Activated B cell treated with CpG ODN at 0.5 μM for 24 hours (primary cell): ENCODE results near the gene CD48. TPM values are rescaled to one million over a fixed set of nuclear protein-coding genes. Genes with fewer than 3 reads are reported as not detected.
A peak's percentile ranks its signal among the peaks of the same experiment; 100 is the strongest.

Source experiments
- ATAC-seq: fragments of 200-7000 bp; cut with Tn5 transposase; one replicate; pipeline ENCODE4 v1.10.0; 2021; ENCODE audit warnings: low read depth, mild to moderate bottlenecking, moderate library complexity
- CTCF ChIA-PET: fragments of 350-600 bp; sonication (Branson Sonifier 250); formaldehyde crosslinking; loops from one replicate; lab custom pipeline; 2021; ENCODE audit warnings: antibody characterized with exemption; lab: Charles Lee
- POLR2A ChIA-PET: fragments of 350-600 bp; sonication (Branson Sonifier 250); formaldehyde crosslinking; loops from one replicate; lab custom pipeline; 2021; ENCODE audit warnings: antibody characterized with exemption; lab: Charles Lee
- DNase-seq: peaks from one replicate; pipeline ENCODE4 v3.0.0; 2022
- H3K27ac Mint-ChIP-seq: one replicate; pipeline ENCODE4 v1.8.0; 2020; ENCODE audit warnings: mixed read lengths
- H3K27me3 Mint-ChIP-seq: one replicate; pipeline ENCODE4 v1.8.0; 2021; ENCODE audit warnings: mixed read lengths
- H3K36me3 Mint-ChIP-seq: one replicate; pipeline ENCODE4 v1.8.0; 2021; ENCODE audit warnings: low read depth, mixed read lengths
- H3K4me1 Mint-ChIP-seq: one replicate; pipeline ENCODE4 v1.8.0; 2021; ENCODE audit warnings: mixed read lengths
- H3K4me3 Mint-ChIP-seq: one replicate; pipeline ENCODE4 v1.8.0; 2020; ENCODE audit warnings: mild to moderate bottlenecking, mixed read lengths
- H3K9me3 Mint-ChIP-seq: one replicate; pipeline ENCODE4 v1.8.0; 2020; ENCODE audit warnings: mixed read lengths
- intact Hi-C: fragments of 100-400 bp; cut with micrococcal nuclease; formaldehyde crosslinking; loops from one replicate; pipeline ENCODE4 v1.15.1; 2024
- total RNA-seq: library from RNA; stranded (reverse); gene quantifications from 2 replicates; pipeline ENCODE4 v1.2.3, GENCODE V29; 2022
- TF ChIP-seq, protein P1 (sequence below): fragments of 200-600 bp; IDR thresholded peaks from one replicate; pipeline ENCODE4 v1.8.0; 2022; ENCODE audit warnings: antibody characterized with exemption, mild to moderate bottlenecking

The CD48 gene
- total RNA-seq, 1 donor from 2014 or later, result 200 TPM

DNA sequence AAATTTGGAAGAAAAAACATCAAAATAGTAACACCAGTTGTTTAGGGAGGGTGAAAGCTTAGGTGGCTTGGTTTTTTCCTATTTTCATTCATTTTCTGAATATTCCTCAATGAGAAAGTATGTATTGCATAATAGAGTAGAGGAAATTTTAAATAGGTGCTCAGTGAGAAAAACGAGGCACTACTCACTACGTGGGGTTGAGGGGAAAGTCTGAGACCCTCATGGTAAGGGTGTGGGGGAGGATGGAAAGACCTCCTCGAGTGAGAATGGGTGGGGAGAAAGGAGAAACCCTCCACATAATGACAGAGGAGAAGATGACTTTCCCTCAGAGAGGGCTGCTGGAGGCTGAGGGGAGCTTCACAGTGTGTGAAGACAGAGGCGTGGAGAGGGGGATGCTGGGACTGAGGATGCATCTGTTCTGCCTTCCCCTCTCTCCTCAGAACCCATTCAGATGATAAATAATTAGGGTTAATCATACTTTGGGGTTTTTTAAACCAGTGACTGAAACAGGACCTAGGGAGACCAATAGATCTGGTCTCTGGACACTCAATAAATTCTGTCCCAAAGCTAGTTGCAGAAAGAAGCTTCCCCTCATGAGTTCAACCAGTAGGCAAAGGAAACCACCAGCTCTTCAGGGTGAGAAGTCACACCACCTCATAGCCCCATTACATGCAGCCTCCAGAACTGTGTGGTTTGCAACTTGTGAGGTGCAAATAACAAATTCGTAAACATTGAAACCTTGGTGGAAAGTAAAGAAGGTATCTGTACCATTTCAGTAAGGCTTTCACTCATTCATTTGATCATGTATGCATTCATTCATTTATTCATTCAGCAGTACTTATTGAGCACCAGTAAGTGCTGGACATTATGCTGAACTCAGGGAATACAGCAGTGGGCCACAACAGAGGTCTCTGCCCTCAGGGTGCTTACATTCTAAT, 44.6 kb upstream of the CD48 start:
- no peak overlapping the region for H3K4me3 Mint-ChIP-seq
- H3K36me3 Mint-ChIP-seq, result peaks cover 31% of the 10 kb centered on the region
- POLR2A ChIA-PET, result interaction anchor here (0.7 to 1.2 kb wide), 3 partner anchors 17 to 44 kb away, joined by 3 to 4 read pairs (median 3); partner anchors contain the start of genes CD48 and SLAMF7
- no peaks in the 10 kb centered on the region for H3K9me3 Mint-ChIP-seq
- peaks cover 25% of the 10 kb centered on the region for H3K4me1 Mint-ChIP-seq
- ATAC-seq, result peak; percentile 15
- H3K27me3 Mint-ChIP-seq, result no peaks in the 10 kb centered on the region
- peak overlapping the region; percentile 55 for H3K27ac Mint-ChIP-seq
- intact Hi-C loops, result no loop called here
- TF ChIP-seq, protein P1, sequence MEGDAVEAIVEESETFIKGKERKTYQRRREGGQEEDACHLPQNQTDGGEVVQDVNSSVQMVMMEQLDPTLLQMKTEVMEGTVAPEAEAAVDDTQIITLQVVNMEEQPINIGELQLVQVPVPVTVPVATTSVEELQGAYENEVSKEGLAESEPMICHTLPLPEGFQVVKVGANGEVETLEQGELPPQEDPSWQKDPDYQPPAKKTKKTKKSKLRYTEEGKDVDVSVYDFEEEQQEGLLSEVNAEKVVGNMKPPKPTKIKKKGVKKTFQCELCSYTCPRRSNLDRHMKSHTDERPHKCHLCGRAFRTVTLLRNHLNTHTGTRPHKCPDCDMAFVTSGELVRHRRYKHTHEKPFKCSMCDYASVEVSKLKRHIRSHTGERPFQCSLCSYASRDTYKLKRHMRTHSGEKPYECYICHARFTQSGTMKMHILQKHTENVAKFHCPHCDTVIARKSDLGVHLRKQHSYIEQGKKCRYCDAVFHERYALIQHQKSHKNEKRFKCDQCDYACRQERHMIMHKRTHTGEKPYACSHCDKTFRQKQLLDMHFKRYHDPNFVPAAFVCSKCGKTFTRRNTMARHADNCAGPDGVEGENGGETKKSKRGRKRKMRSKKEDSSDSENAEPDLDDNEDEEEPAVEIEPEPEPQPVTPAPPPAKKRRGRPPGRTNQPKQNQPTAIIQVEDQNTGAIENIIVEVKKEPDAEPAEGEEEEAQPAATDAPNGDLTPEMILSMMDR, result no peak
- no peak for DNase-seq
- CTCF ChIA-PET, result interaction anchor here (0.8 to 1.6 kb wide), 4 partner anchors 11 to 29 kb away, joined by 3 to 4 read pairs (median 3); no protein-coding TSS in a partner anchor

DNA sequence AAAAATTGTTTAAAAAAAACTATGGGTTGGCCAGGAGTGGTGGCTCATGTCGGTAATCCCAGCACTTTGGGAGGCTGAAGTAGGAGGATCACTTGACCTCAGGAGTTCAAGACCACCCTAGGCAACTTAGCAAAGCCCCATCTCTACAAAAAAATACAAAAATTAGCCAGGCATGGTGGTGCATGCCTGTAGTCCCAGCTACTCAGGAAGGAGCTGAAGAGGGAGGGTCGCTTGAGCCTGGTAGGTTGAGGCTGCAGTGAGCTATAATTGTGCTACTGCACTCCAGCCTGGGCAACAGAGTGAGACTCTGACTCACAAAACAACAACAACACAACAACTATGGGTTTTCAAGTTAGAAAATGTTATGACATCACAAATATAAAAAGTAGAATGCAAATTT, 43.8 kb upstream of the CD48 start:
- Mint-ChIP-seq H3K27me3 (no peaks in the 10 kb centered on the region), H3K4me1 (peaks cover 32% of the 10 kb centered on the region), H3K27ac (no peak overlapping the region), H3K4me3 (no peak overlapping the region), H3K36me3 (peaks cover 36% of the 10 kb centered on the region), H3K9me3 (no peaks in the 10 kb centered on the region)
- CTCF ChIA-PET, result interaction anchor here (0.8 to 1.6 kb wide), 2 partner anchors 12 to 21 kb away, joined by 3 to 4 read pairs; no protein-coding TSS in a partner anchor
- TF ChIP-seq, protein P1, result no peak
- ATAC-seq (no peak), DNase-seq (no peak)
- POLR2A ChIA-PET, result interaction anchor here (0.7 to 1.2 kb wide), 4 partner anchors 16 to 368 kb away, joined by 3 to 4 read pairs (median 4); partner anchors contain the start of genes CD48 and SLAMF7
- intact Hi-C loops, result no loop called here

DNA sequence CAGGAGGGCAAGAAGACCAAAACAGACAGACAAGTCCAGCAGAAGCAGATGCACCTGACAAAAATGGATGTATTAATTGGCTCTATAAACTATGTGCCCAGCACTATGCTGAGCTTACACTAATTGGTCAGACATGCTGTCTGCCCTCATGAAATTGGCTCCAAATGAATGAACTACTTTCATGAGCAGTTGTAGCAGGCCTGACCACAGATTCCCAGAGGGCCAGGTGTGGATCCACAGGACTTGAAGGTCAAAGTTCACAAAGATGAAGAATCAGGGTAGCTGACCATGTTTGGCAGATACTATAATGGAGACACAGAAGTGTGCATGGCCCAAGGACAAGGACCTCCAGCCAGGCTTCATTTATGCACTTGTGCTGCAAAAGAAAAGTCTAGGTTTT, 42.0 kb upstream of the CD48 start:
- peaks cover 52% of the 10 kb centered on the region for H3K36me3 Mint-ChIP-seq
- DNase-seq (no peak), ATAC-seq (no peak)
- TF ChIP-seq, protein P1, result no peak
- H3K4me1 Mint-ChIP-seq, result peaks cover 45% of the 10 kb centered on the region
- ChIA-PET CTCF (no interaction called here), POLR2A (no interaction called here)
- intact Hi-C loops, result no loop called here
- no peak overlapping the region for H3K27ac Mint-ChIP-seq
- H3K27me3 Mint-ChIP-seq, result no peaks in the 10 kb centered on the region
- H3K9me3 Mint-ChIP-seq, result no peaks in the 10 kb centered on the region
- no peak overlapping the region for H3K4me3 Mint-ChIP-seq

DNA sequence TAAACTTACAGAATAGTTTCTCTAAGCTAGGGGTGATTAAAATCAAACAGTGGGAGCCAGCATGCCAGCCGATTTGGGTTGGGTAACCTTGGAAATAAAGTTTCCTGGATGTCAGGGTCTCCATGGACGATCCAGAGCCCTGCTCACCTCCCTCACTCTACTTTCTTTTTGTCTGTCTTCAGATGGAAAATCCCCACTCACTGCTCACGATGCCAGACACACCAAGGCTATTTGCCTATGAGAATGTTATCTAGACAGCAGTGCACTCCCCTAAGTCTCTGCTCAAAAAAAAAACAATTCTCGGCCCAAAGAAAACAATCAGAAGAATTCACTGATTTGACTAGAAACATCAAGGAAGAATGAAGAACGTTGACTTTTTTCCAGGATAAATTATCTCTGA, 41.3 kb upstream of the CD48 start:
- H3K4me3 Mint-ChIP-seq, result no peak overlapping the region
- peaks cover 51% of the 10 kb centered on the region for H3K4me1 Mint-ChIP-seq
- ATAC-seq (no peak), DNase-seq (no peak)
- TF ChIP-seq, protein P1, result no peak
- ChIA-PET POLR2A (interaction anchor here (0.6 to 2.1 kb wide), 3 partner anchors 15 to 45 kb away, joined by 3 to 7 read pairs (median 6); no protein-coding TSS in a partner anchor), CTCF (interaction anchor here (1.8 kb wide), 1 partner anchor 15 kb away, joined by 5 read pairs; no protein-coding TSS in a partner anchor)
- no peaks in the 10 kb centered on the region for H3K27me3 Mint-ChIP-seq
- peaks cover 58% of the 10 kb centered on the region for H3K36me3 Mint-ChIP-seq
- intact Hi-C loops, result no loop called here
- H3K9me3 Mint-ChIP-seq, result no peaks in the 10 kb centered on the region
- peak overlapping the region; percentile 9 for H3K27ac Mint-ChIP-seq

DNA sequence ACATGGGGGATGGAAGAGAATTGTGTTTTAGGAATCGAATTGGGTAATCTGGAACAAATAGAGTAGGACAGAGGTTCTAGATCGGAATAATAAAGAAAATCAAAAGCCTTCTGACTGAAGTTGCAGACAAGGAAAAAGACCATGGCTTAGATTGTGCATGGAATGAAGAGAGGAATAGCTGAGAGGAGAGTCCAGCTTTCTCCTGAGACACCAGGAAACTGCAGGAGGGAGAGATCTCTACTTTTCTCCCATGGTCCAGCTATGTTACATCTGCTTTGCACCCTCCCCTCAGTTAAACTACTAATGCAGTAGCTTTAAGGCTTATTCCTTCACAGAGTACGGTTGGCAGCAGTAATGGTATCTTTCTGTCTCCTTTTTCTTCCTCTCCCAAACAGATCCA, 40.8 kb upstream of the CD48 start:
- no peaks in the 10 kb centered on the region for H3K27me3 Mint-ChIP-seq
- H3K9me3 Mint-ChIP-seq, result no peaks in the 10 kb centered on the region
- no peak overlapping the region for H3K4me3 Mint-ChIP-seq
- H3K36me3 Mint-ChIP-seq, result peaks cover 62% of the 10 kb centered on the region
- intact Hi-C loops, result no loop called here
- POLR2A ChIA-PET, result interaction anchor here (0.6 to 2.1 kb wide), 3 partner anchors 16 to 46 kb away, joined by 3 to 7 read pairs (median 6); no protein-coding TSS in a partner anchor
- H3K27ac Mint-ChIP-seq, result peak overlapping the region; percentile 30
- ATAC-seq (no peak), DNase-seq (no peak)
- CTCF ChIA-PET, result interaction anchor here (1.0 to 1.8 kb wide), 3 partner anchors 16 to 380 kb away, joined by 3 to 5 read pairs (median 4); partner anchors contain the start of gene DEDD
- peaks cover 51% of the 10 kb centered on the region for H3K4me1 Mint-ChIP-seq
- TF ChIP-seq, protein P1, result no peak
